LoVo (cell line): ENCODE measurements around the gene CPLANE1.
"Not testable (repeated sequence)": the region's sequence is repeated elsewhere in the genome, so short reads cannot be mapped to it uniquely, and the experiment has no call there.

Experiments
- DNase-seq: peaks from one replicate; pipeline ENCODE4 v3.0.0-alpha.2; 2016; ENCODE audit warnings: low spot score

Gene CPLANE1

GRCh38 chr5:37121027-37121426 is 128.1 kb downstream of the CPLANE1 start:
- no peak for DNase-seq

GRCh38 chr5:37120270-37120669 is 128.9 kb downstream of the CPLANE1 start:
- no peak for DNase-seq

GRCh38 chr5:37116359-37116758 is 132.8 kb downstream of the CPLANE1 start:
- DNase-seq = no peak

- DNase-seq = no peak
Observed at GRCh38 chr5:37112383-37112991, 136.7 kb downstream of the CPLANE1 start.

- no peak for DNase-seq
Observed at GRCh38 chr5:37111426-37112382, 137.5 kb downstream of the CPLANE1 start.

GRCh38 chr5:37110135-37110534 is 139.0 kb downstream of the CPLANE1 start:
- no peak for DNase-seq

GRCh38 chr5:37109338-37109737 is 139.8 kb downstream of the CPLANE1 start:
- DNase-seq = no peak

- DNase-seq = no peak
Observed at GRCh38 chr5:37103302-37103701, 145.9 kb downstream of the CPLANE1 start.

- not testable (repeated sequence) for DNase-seq
Observed at GRCh38 chr5:37099267-37099666, 149.9 kb downstream of the CPLANE1 start.

GRCh38 chr5:37093795-37094194 is 155.4 kb downstream of the CPLANE1 start:
- DNase-seq = peak; percentile 22

- DNase-seq = no peak
Observed at GRCh38 chr5:37090781-37091180, 158.4 kb downstream of the CPLANE1 start.

GRCh38 chr5:37090123-37090726 is 159.0 kb downstream of the CPLANE1 start:
- DNase-seq = peak; percentile 20

- no peak for DNase-seq
Observed at GRCh38 chr5:37088009-37088408, 161.2 kb downstream of the CPLANE1 start.

GRCh38 chr5:37086466-37087173 is 162.6 kb downstream of the CPLANE1 start:
- peak; percentile 56 for DNase-seq

GRCh38 chr5:37086026-37086425 is 163.2 kb downstream of the CPLANE1 start:
- not testable (repeated sequence) for DNase-seq

- not testable (repeated sequence) for DNase-seq
Observed at GRCh38 chr5:37082977-37083376, 166.2 kb downstream of the CPLANE1 start.

- DNase-seq = no peak
Observed at GRCh38 chr5:37080697-37081096, 168.5 kb downstream of the CPLANE1 start.

GRCh38 chr5:37077146-37077545 is 172.0 kb downstream of the CPLANE1 start:
- DNase-seq = no peak

- DNase-seq = no peak
Observed at GRCh38 chr5:37075399-37075950, 173.7 kb downstream of the CPLANE1 start.

GRCh38 chr5:37071901-37072581 is 177.1 kb downstream of the CPLANE1 start:
- no peak for DNase-seq

- DNase-seq = no peak
Observed at GRCh38 chr5:37071487-37071886, 177.7 kb downstream of the CPLANE1 start.
